GM12878 (cell line): ENCODE measurements around the gene SLCO3A1. TPM values are rescaled to one million over a fixed set of nuclear protein-coding genes. Genes with fewer than 3 reads are reported as not detected.

Experiments used
- ATAC-seq: fragments of 200-7000 bp; cut with Tn5 transposase; 3 replicates; pipeline ENCODE4 v1.9.1; 2020; ENCODE audit warnings: mild to moderate bottlenecking, moderate library complexity
- BruUV-seq: library from RNA; stranded (reverse); fragments of 400-500 nt; replicated peaks from 2 replicates; lab custom pipeline; 2021; lab: Mats Ljungman, UMichigan
- CTCF ChIA-PET: fragments of 300-600 bp; sonication (Branson Sonifier 250); formaldehyde crosslinking; extraction: SDS; loops from one replicate; lab custom pipeline; 2021; ENCODE audit warnings: inconsistent platforms; lab: Yijun Ruan, JAX
- POLR2A ChIA-PET: fragments of 350-600 bp; formaldehyde crosslinking; extraction: SDS; loops from one replicate; lab custom pipeline; 2021; ENCODE audit warnings: inconsistent platforms; lab: Charles Lee
- RAD21 ChIA-PET: fragments of 300-600 bp; sonication (Branson Sonifier 250); formaldehyde crosslinking; loops from one replicate; lab custom pipeline; 2023; ENCODE audit warnings: antibody characterized with exemption; ENCODE audit not compliant: unreplicated experiment; lab: Charles Lee
- SMC1A ChIA-PET: fragments of 300-600 bp; sonication (Branson Sonifier 250); formaldehyde crosslinking; loops from one replicate; lab custom pipeline; 2023; ENCODE audit not compliant: unreplicated experiment, uncharacterized antibody; lab: Charles Lee
- DNase-seq: peaks from one replicate; pipeline ENCODE4 v3.0.0-alpha.2; 2011; ENCODE audit warnings: low read depth, low spot score
- FAIRE-seq: peaks from 3 replicates; lab custom pipeline; 2011; peaks lifted over from hg19 to GRCh38; lab: Jason Lieb, UNC
- H2AFZ ChIP-seq: 2 replicates; pipeline ENCODE4 v1.6.0; 2011; ENCODE audit warnings: low read depth, low read length, control low read depth; ENCODE audit not compliant: control insufficient read depth
- H3K27ac ChIP-seq: 2 replicates; pipeline ENCODE4 v1.5.1; 2011; ENCODE audit warnings: control low read depth; ENCODE audit not compliant: control insufficient read depth, insufficient read depth
- H3K27me3 ChIP-seq, 2 experiments: replicated peaks in 1 of 2; 2 replicates each; pipeline versions ENCODE4 v1.6.0 to v1.6.1; 2011; ENCODE audit warnings: low read length in 1 of 2; ENCODE audit not compliant: control insufficient read depth in 2 of 2, insufficient read depth in 2 of 2
- H3K36me3 ChIP-seq, 2 experiments: 2 replicates each; pipeline ENCODE4 v1.5.1; 2011; ENCODE audit warnings: low read length in 1 of 2; ENCODE audit not compliant: control insufficient read depth in 2 of 2, insufficient read depth in 2 of 2
- H3K4me1 ChIP-seq: 2 replicates; pipeline ENCODE4 v1.6.1; 2011; ENCODE audit warnings: mild to moderate bottlenecking, low read length, moderate library complexity, mixed read lengths; ENCODE audit not compliant: control insufficient read depth, insufficient read depth
- H3K4me2 ChIP-seq: 2 replicates; pipeline ENCODE4 v1.6.0; 2011; ENCODE audit warnings: control low read depth; ENCODE audit not compliant: control insufficient read depth, insufficient read depth
- H3K4me3 ChIP-seq: fragments of 200-600 bp; sonication (generic); 2 replicates; pipeline ENCODE4 v1.5.1; 2016
- H3K79me2 ChIP-seq: 2 replicates; pipeline ENCODE4 v1.6.0; 2011; ENCODE audit warnings: low read length; ENCODE audit not compliant: control insufficient read depth, insufficient read depth
- H3K9ac ChIP-seq: 2 replicates; pipeline ENCODE4 v1.8.0; 2011; ENCODE audit warnings: low read length, control low read depth, mixed read lengths; ENCODE audit not compliant: control insufficient read depth, insufficient read depth
- H3K9me3 ChIP-seq: replicated peaks from 3 replicates; pipeline ENCODE4 v1.5.1; 2011; ENCODE audit warnings: mild to moderate bottlenecking, low read length; ENCODE audit not compliant: control insufficient read depth, insufficient read depth
- H4K20me1 ChIP-seq: 2 replicates; pipeline ENCODE4 v1.6.0; 2011; ENCODE audit not compliant: control insufficient read depth, insufficient read depth
- CBFB ChIP-seq: IDR thresholded peaks from 2 replicates; pipeline ENCODE4 v1.6.1; 2016; ENCODE audit warnings: antibody characterized with exemption, low read depth
- CBX5 ChIP-seq: sonication (generic); IDR thresholded peaks from 2 replicates; pipeline ENCODE4 v1.6.1; 2016; ENCODE audit warnings: low read depth, moderate library complexity, mild to moderate bottlenecking, inconsistent platforms
- ESRRA ChIP-seq: IDR thresholded peaks from 2 replicates; pipeline ENCODE4 v1.6.1; 2012; ENCODE audit warnings: mild to moderate bottlenecking, low read length, improper control_type of control experiment
- FOS ChIP-seq: IDR thresholded peaks from 3 replicates; pipeline ENCODE4 v1.6.1; 2011; ENCODE audit warnings: borderline replicate concordance; ENCODE audit not compliant: insufficient read length; ENCODE audit errors: extremely low read depth
- GABPA ChIP-seq: IDR thresholded peaks from 2 replicates; pipeline ENCODE4 v1.6.1; 2014; ENCODE audit warnings: antibody characterized with exemption, low read depth, mild to moderate bottlenecking, inconsistent platforms
- JUNB ChIP-seq: IDR thresholded peaks from 2 replicates; pipeline ENCODE4 v1.6.1; 2016; ENCODE audit warnings: antibody characterized with exemption, mild to moderate bottlenecking
- JUND ChIP-seq: IDR thresholded peaks from 2 replicates; pipeline ENCODE4 v1.6.1; 2012; ENCODE audit warnings: low read depth, mild to moderate bottlenecking, low read length, improper control_type of control experiment, moderate library complexity
- NBN ChIP-seq: fragments of 450-650 bp; IDR thresholded peaks from 2 replicates; pipeline ENCODE4 v1.6.1; 2016
- PAX5 ChIP-seq: IDR thresholded peaks from 2 replicates; pipeline ENCODE4 v1.6.1; 2011; ENCODE audit warnings: low read depth, low read length, borderline replicate concordance
- SPI1 ChIP-seq: IDR thresholded peaks from 2 replicates; pipeline ENCODE4 v1.6.1; 2011; ENCODE audit warnings: low read depth, mild to moderate bottlenecking, low read length, moderate library complexity, borderline replicate concordance; ENCODE audit not compliant: insufficient read depth
- SREBF2 ChIP-seq: IDR thresholded peaks from 2 replicates; pipeline ENCODE4 v1.6.1; 2012; ENCODE audit warnings: mild to moderate bottlenecking, low read length
- TARDBP ChIP-seq: IDR thresholded peaks from 2 replicates; pipeline ENCODE4 v1.6.1; 2016; ENCODE audit warnings: borderline replicate concordance
- YY1 ChIP-seq: IDR thresholded peaks from 2 replicates; pipeline ENCODE4 v1.6.1; 2011; ENCODE audit warnings: low read depth, mild to moderate bottlenecking, low read length
- ZNF274 ChIP-seq: IDR thresholded peaks from one replicate; pipeline ENCODE4 v1.8.0; 2011; ENCODE audit not compliant: insufficient read length, insufficient read depth
- WGBS: methylation state at CpG from one replicate; pipeline ENCODE4 v1.1.6; 2016; ENCODE audit warnings: low lambda C conversion rate; ENCODE audit not compliant: insufficient replicate concordance, insufficient coverage; ENCODE audit errors: missing lambda C conversion rate; 5-methylcytosine and 5-hydroxymethylcytosine counted together
- in situ Hi-C: fragments of 300-500 bp; cut with MboI; formaldehyde crosslinking; loops from 9 replicates; pipeline ENCODE4 v1.14.3; 2018; ENCODE audit warnings: mixed read lengths
- intact Hi-C: fragments of 100-400 bp; cut with micrococcal nuclease; formaldehyde crosslinking; loops from one replicate; pipeline ENCODE4 v1.14.2; 2022; ENCODE audit not compliant: unreplicated experiment
- polyA plus RNA-seq, 11 experiments: library from polyadenylated mRNA; depleted of rRNA in 4 of 11; unstranded in 6 of 11; stranded (reverse) in 5 of 11; fragments of >200 nt; fragmentation: Nextera tagmentation in 4 of 11; fragmentation: Illumina TruSeq in 1 of 11; extraction: Ambion mirVana in 4 of 11; extraction: Trizol in 1 of 11; gene quantifications; 1 replicate in 1 of 11; 2 replicates in 10 of 11; pipeline versions ENCODE4 v1.2.1 to v1.2.3, GENCODE V29; 2011 to 2016; ENCODE audit warnings: inconsistent platforms in 2 of 11, missing spikeins in 2 of 11, low read depth in 1 of 11
- total RNA-seq, 4 experiments: library from RNA; depleted of rRNA in 3 of 4; stranded (reverse); fragments of >200 nt in 3 of 4; fragmentation: Illumina TruSeq in 1 of 4; extraction: Trizol in 1 of 4; gene quantifications; 2 replicates each; pipeline versions ENCODE4 v1.2.1 to v1.2.3, GENCODE V29; 2013 to 2021
- TF ChIP-seq, protein P1 (sequence below): fragments of 450-650 bp; formaldehyde crosslinking; IDR thresholded peaks from 2 replicates; pipeline ENCODE4 v1.5.0; 2022; ENCODE audit warnings: mild to moderate bottlenecking, missing genetic modification characterization
- TF ChIP-seq, protein P2 (sequence below): IDR thresholded peaks from 2 replicates; pipeline ENCODE4 v1.6.1; 2011; ENCODE audit warnings: mild to moderate bottlenecking, low read depth, low read length, moderate library complexity; ENCODE audit not compliant: insufficient replicate concordance
- TF ChIP-seq, protein P3 (sequence below), 3 experiments: IDR thresholded peaks in 2 of 3; conservative IDR thresholded peaks in 1 of 3; 2 replicates each; pipeline ENCODE4 v1.5.1; 2011; ENCODE audit warnings: low read depth in 3 of 3, low read length in 3 of 3, mild to moderate bottlenecking in 3 of 3, control low read depth in 2 of 3, moderate library complexity in 2 of 3, inconsistent platforms in 1 of 3, mixed read lengths in 1 of 3; ENCODE audit not compliant: control insufficient read depth in 2 of 3, insufficient read depth in 1 of 3; ENCODE audit errors: extremely low read depth in 1 of 3

Gene SLCO3A1
- total and polyA plus RNA-seq, 10 of the 15 experiments (the other 5 are each of a cell fraction or from before 2014, with no cell fraction given) = 0.05 to 5.9 (median 0.31) TPM

DNA sequence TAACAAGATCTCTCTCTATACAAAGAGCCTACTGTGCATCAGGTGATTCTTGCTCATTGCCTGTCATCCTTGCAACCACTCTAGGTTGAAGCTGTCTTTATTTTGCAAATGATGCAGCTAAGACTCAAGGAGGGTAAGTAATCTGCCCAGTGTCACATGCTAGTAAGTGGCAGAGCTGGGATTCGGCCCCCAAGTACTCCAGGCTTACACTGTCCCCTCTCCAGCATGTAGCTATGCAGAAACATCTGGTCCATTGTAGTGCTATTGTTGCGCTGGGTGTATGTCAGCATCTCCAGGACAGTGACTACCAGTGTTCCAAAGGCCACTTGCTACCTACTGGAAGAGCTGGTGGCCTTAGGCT is 248.9 kb downstream of the SLCO3A1 start (continued):
- TF ChIP-seq, protein P1, sequence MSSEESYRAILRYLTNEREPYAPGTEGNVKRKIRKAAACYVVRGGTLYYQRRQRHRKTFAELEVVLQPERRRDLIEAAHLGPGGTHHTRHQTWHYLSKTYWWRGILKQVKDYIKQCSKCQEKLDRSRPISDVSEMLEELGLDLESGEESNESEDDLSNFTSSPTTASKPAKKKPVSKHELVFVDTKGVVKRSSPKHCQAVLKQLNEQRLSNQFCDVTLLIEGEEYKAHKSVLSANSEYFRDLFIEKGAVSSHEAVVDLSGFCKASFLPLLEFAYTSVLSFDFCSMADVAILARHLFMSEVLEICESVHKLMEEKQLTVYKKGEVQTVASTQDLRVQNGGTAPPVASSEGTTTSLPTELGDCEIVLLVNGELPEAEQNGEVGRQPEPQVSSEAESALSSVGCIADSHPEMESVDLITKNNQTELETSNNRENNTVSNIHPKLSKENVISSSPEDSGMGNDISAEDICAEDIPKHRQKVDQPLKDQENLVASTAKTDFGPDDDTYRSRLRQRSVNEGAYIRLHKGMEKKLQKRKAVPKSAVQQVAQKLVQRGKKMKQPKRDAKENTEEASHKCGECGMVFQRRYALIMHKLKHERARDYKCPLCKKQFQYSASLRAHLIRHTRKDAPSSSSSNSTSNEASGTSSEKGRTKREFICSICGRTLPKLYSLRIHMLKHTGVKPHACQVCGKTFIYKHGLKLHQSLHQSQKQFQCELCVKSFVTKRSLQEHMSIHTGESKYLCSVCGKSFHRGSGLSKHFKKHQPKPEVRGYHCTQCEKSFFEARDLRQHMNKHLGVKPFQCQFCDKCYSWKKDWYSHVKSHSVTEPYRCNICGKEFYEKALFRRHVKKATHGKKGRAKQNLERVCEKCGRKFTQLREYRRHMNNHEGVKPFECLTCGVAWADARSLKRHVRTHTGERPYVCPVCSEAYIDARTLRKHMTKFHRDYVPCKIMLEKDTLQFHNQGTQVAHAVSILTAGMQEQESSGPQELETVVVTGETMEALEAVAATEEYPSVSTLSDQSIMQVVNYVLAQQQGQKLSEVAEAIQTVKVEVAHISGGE (CRISPR knock-in tag) = no peak
- TF ChIP-seq NBN = no peak
- TF ChIP-seq PAX5 = no peak
- TF ChIP-seq SREBF2 = no peak
- TF ChIP-seq, protein P2, sequence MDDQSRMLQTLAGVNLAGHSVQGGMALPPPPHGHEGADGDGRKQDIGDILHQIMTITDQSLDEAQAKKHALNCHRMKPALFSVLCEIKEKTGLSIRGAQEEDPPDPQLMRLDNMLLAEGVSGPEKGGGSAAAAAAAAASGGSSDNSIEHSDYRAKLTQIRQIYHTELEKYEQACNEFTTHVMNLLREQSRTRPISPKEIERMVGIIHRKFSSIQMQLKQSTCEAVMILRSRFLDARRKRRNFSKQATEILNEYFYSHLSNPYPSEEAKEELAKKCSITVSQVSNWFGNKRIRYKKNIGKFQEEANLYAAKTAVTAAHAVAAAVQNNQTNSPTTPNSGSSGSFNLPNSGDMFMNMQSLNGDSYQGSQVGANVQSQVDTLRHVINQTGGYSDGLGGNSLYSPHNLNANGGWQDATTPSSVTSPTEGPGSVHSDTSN = no peak
- TF ChIP-seq GABPA = no peak

DNA sequence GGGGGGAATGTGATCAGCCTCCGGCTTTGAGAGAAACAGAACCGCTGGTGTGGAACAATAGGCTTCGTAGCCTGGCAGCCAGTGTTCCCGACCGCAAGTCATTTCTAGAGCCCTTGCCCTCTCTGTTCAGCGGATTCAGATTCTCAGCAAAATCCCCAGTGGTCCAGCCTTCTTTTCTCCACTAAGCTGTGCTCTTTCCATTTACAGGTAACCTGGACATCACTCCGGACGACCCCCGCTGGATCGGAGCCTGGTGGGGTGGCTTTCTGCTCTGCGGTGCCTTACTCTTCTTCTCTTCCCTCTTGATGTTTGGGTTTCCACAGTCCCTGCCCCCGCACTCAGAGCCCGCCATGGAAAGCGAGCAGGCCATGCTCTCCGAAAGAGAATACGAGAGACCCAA is 250.6 kb downstream of the SLCO3A1 start:
- in situ Hi-C loops (no loop called here), intact Hi-C loops (no loop called here)
- DNase-seq (no peak), FAIRE-seq (no peak), ATAC-seq (no peak)
- no peak overlapping the region for H3K4me3 ChIP-seq
- H3K4me1 ChIP-seq = peaks cover 22% of the 10 kb centered on the region
- H3K9ac ChIP-seq = no peak overlapping the region
- H3K36me3 ChIP-seq = no peaks in the 10 kb centered on the region
- H3K79me2 ChIP-seq = no peaks in the 10 kb centered on the region
- ChIA-PET POLR2A (no interaction called here), CTCF (interaction anchor here (1.2 to 1.4 kb wide), 2 partner anchors 11 to 13 kb away, joined by 3 to 5 read pairs; no protein-coding TSS in a partner anchor), RAD21 (no interaction called here), SMC1A (no interaction called here)
- H3K9me3 ChIP-seq = no peaks in the 10 kb centered on the region
- H4K20me1 ChIP-seq = no peaks in the 10 kb centered on the region
- no peak overlapping the region for H2AFZ ChIP-seq
- no peak overlapping the region for H3K27ac ChIP-seq
- no TSS peak for BruUV-seq
- 77% methylated on average over 15 of the region's 16 CpGs for WGBS
- H3K4me2 ChIP-seq = no peak overlapping the region
- no peaks in the 10 kb centered on the region; a peak in 1 of 4 replicates for H3K27me3 ChIP-seq
- no peak for TF ChIP-seq YY1
- TF ChIP-seq FOS = no peak
- TF ChIP-seq JUND = no peak
- no peak for TF ChIP-seq ESRRA
- TF ChIP-seq, protein P3, sequence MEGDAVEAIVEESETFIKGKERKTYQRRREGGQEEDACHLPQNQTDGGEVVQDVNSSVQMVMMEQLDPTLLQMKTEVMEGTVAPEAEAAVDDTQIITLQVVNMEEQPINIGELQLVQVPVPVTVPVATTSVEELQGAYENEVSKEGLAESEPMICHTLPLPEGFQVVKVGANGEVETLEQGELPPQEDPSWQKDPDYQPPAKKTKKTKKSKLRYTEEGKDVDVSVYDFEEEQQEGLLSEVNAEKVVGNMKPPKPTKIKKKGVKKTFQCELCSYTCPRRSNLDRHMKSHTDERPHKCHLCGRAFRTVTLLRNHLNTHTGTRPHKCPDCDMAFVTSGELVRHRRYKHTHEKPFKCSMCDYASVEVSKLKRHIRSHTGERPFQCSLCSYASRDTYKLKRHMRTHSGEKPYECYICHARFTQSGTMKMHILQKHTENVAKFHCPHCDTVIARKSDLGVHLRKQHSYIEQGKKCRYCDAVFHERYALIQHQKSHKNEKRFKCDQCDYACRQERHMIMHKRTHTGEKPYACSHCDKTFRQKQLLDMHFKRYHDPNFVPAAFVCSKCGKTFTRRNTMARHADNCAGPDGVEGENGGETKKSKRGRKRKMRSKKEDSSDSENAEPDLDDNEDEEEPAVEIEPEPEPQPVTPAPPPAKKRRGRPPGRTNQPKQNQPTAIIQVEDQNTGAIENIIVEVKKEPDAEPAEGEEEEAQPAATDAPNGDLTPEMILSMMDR (IDR thresholded peaks at IDR 0.05 in 2 of 3, conservative IDR thresholded peaks at IDR 0.05 in 1 of 3; ENCODE audit: control insufficient read depth in 2 of 3, extremely low read depth in 1 of 3, insufficient read depth in 1 of 3, low read depth in 3 of 3, low read length in 3 of 3) = no peak
- TF ChIP-seq CBX5 = no peak
- TF ChIP-seq ZNF274 = no peak
- TF ChIP-seq, protein P2 = no peak
- TF ChIP-seq SPI1 = no peak
- TF ChIP-seq TARDBP = no peak
- no peak for TF ChIP-seq JUNB
- no peak for TF ChIP-seq CBFB
